K562 (cell line): ENCODE data around the gene SFXN5.

Experiments
- BHLHE40 ChIP-seq: IDR thresholded peaks from 2 replicates; pipeline ENCODE4 v1.6.1; 2011; ENCODE audit warnings: low read length, improper control_type of control experiment
- HCFC1 ChIP-seq: IDR thresholded peaks from 2 replicates; pipeline ENCODE4 v1.6.1; 2012; ENCODE audit warnings: low read depth, low read length, improper control_type of control experiment
- HMG20B ChIP-seq: fragments of 250-450 bp; sonication (Bioruptor Pico); IDR thresholded peaks from 2 replicates; pipeline ENCODE4 v1.5.0; 2021; ENCODE audit warnings: mild to moderate bottlenecking
- RNF2 ChIP-seq: sonication (generic); IDR thresholded peaks from 2 replicates; pipeline ENCODE4 v1.6.1; 2016
- SMC3 ChIP-seq: conservative IDR thresholded peaks from 2 replicates; pipeline ENCODE4 v1.6.1; 2011; ENCODE audit warnings: low read depth, low read length, improper control_type of control experiment; ENCODE audit not compliant: insufficient read depth
- ZKSCAN8 ChIP-seq: fragments of 200-800 bp; sonication (Bioruptor generic); IDR thresholded peaks from 2 replicates; pipeline ENCODE4 v1.6.1; 2016; ENCODE audit warnings: missing genetic modification characterization, missing compliant biosample characterization
- ZNF586 ChIP-seq: fragments of 450-650 bp; formaldehyde crosslinking; conservative IDR thresholded peaks from 2 replicates; pipeline ENCODE4 v1.4.0; 2020; ENCODE audit warnings: mild to moderate bottlenecking, moderate library complexity
- TF ChIP-seq, protein P1 (sequence below), 3 experiments: IDR thresholded peaks in 2 of 3; conservative IDR thresholded peaks in 1 of 3; 2 replicates each; pipeline ENCODE4 v1.5.1; 2011 to 2012; ENCODE audit warnings: low read length in 3 of 3, mild to moderate bottlenecking in 3 of 3, control low read depth in 2 of 3, improper control_type of control experiment in 1 of 3, inconsistent platforms in 1 of 3, low read depth in 1 of 3, mixed read lengths in 1 of 3, moderate library complexity in 1 of 3; ENCODE audit not compliant: insufficient read depth in 2 of 3

GRCh38 chr2:73007991-73008765 lies 63.3 kb downstream of the SFXN5 start:
- TF ChIP-seq HCFC1: no peak
- TF ChIP-seq BHLHE40: no peak
- TF ChIP-seq, protein P1, sequence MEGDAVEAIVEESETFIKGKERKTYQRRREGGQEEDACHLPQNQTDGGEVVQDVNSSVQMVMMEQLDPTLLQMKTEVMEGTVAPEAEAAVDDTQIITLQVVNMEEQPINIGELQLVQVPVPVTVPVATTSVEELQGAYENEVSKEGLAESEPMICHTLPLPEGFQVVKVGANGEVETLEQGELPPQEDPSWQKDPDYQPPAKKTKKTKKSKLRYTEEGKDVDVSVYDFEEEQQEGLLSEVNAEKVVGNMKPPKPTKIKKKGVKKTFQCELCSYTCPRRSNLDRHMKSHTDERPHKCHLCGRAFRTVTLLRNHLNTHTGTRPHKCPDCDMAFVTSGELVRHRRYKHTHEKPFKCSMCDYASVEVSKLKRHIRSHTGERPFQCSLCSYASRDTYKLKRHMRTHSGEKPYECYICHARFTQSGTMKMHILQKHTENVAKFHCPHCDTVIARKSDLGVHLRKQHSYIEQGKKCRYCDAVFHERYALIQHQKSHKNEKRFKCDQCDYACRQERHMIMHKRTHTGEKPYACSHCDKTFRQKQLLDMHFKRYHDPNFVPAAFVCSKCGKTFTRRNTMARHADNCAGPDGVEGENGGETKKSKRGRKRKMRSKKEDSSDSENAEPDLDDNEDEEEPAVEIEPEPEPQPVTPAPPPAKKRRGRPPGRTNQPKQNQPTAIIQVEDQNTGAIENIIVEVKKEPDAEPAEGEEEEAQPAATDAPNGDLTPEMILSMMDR (IDR thresholded peaks at IDR 0.05 in 2 of 3, conservative IDR thresholded peaks at IDR 0.05 in 1 of 3; ENCODE audit: insufficient read depth in 2 of 3, low read depth in 1 of 3, low read length in 3 of 3): no peak
- TF ChIP-seq RNF2: no peak
- TF ChIP-seq SMC3: no peak
- TF ChIP-seq HMG20B (CRISPR knock-in tag): no peak
- TF ChIP-seq ZNF586: no peak
- no peak for TF ChIP-seq ZKSCAN8 (CRISPR knock-in tag)
